Measurements from ENCODE around the gene JAK1.

- TF ChIP-seq NFRKB (IDR thresholded peaks at IDR 0.05; ENCODE audit: low read depth) = no peak
- TF ChIP-seq CTCF (IDR thresholded peaks at IDR 0.05 in 2 of 3, conservative IDR thresholded peaks at IDR 0.05 in 1 of 3; ENCODE audit: insufficient read depth in 2 of 3, low read depth in 1 of 3, low read length in 3 of 3) = no peak
- no peak for TF ChIP-seq TEAD2 (tag; IDR thresholded peaks at IDR 0.05)
- TF ChIP-seq ARHGAP35 (IDR thresholded peaks at IDR 0.05; ENCODE audit: partially characterized antibody) = no peak
Observed at GRCh38 chr1:64881281-64881680, 85.1 kb downstream of the JAK1 start.

Data from K562 (cell line).